Measurements from ENCODE around the gene FARP1. TPM values are rescaled to one million over a fixed set of nuclear protein-coding genes. Genes with fewer than 3 reads are reported as not detected.

FARP1 gene
- total RNA-seq, 1 donor from 2014 or later: 110 TPM

DNA sequence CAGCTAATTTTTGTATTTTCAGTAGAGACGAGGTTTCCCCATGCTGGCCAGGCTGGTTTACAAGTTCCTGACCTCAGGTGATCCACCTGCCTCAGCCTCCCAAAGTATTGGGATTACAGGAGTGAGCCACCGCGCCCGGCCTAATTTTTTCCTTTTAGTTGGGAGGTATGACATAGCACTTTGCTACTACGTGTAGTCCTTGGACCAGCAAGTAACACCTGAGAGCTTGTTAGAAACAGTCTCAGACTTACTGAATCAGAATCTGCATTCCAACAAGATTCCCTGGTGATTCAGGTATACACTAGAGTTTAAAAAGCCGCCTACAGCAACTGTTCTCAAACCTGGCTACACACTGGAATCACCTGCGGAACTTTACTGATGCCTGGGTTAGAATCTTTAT is 1.8 kb upstream of the FARP1 start:
- TF ChIP-seq, protein P1, sequence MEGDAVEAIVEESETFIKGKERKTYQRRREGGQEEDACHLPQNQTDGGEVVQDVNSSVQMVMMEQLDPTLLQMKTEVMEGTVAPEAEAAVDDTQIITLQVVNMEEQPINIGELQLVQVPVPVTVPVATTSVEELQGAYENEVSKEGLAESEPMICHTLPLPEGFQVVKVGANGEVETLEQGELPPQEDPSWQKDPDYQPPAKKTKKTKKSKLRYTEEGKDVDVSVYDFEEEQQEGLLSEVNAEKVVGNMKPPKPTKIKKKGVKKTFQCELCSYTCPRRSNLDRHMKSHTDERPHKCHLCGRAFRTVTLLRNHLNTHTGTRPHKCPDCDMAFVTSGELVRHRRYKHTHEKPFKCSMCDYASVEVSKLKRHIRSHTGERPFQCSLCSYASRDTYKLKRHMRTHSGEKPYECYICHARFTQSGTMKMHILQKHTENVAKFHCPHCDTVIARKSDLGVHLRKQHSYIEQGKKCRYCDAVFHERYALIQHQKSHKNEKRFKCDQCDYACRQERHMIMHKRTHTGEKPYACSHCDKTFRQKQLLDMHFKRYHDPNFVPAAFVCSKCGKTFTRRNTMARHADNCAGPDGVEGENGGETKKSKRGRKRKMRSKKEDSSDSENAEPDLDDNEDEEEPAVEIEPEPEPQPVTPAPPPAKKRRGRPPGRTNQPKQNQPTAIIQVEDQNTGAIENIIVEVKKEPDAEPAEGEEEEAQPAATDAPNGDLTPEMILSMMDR (IDR thresholded peaks at IDR 0.05): no peak
- Histone ChIP-seq H3K27me3 (ENCODE audit: low read depth) (no peaks in the 10 kb centered on the region), H3K27ac (no peak overlapping the region), H3K36me3 (no peaks in the 10 kb centered on the region), H3K4me1 (peaks cover 18% of the 10 kb centered on the region), H3K4me3 (no peak overlapping the region), H3K9me3 (no peaks in the 10 kb centered on the region)
- ATAC-seq: no peak
- intact Hi-C loops (cut with DNase I): no loop called here
- no peak for DNase-seq

DNA sequence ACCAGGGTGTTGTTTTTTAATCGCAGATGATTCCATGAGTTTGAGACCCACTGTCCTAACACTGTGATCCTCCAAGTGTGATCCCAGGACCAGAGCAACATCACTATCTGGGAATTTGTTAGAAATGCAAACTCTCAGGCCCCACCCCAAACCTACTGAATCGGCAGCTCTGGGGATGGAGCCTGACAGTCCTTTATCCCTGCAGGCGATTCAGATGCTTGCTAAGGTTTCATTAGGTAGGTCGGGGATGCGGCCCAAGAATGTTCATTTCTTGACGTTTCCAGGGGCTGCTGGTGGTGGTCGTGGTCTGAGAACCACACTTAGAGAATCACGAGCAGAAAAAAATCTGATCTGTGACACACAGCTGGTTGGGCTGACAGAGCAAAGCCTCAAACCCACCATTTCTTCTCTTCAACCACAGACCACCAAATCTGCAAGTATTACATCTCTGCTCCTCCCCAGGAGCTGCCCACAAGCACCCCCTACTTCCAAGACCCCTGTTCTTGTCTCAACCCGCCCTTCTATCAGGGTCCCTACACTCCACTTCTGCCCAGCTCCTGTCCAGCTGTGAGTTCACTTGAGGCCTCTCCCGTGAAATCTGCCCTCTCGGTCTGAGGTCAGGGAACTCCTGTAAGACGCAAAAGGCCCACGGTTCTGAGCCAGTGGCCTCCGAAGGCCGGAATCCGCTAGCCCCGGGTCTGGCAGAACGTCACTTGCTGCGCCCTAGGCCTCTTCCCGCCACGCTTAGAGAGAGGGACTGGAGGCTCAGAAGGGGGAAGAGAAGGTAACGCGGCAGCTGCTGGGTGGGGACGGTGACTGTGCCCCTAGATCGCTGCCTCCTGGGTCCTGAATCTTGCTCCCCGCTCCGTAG is 1.1 kb upstream of the FARP1 start:
- TF ChIP-seq, protein P1 (IDR thresholded peaks at IDR 0.05): no peak

DNA sequence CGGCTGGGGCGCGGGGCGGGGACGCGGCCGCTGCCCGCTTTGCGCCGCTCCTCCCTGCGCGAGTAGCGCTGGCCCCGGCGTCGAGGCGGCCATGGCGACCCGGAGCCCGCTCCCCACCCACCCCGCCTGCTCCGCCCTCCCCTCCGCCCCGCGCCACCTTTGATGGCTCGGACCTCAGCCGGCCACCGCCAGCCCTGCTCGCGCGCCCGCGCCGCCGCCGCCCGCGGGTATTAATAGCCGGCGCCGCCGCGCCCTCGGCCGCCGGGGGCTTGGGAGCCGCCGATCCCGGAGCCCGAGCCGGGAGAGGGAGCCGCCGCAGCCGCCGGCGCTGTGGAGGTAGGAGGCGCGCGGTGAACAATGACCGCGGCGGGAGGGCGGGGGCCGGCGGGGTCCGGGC is 261 bp downstream of the FARP1 start:
- intact Hi-C loops (cut with DNase I): no loop called here
- ATAC-seq (peak in 1 of 2 donors; percentile 53), DNase-seq (peak; percentile 71)
- TF ChIP-seq, protein P1 (IDR thresholded peaks at IDR 0.05): no peak
- Histone ChIP-seq H3K36me3 (no peaks in the 10 kb centered on the region), H3K4me1 (peaks cover 19% of the 10 kb centered on the region), H3K4me3 (peak overlapping the region; percentile 63), H3K27me3 (ENCODE audit: low read depth) (no peaks in the 10 kb centered on the region), H3K27ac (peak overlapping the region; percentile 76), H3K9me3 (no peaks in the 10 kb centered on the region)

More for the DNA sequence above, 1.1 kb upstream of the FARP1 start:
- Histone ChIP-seq H3K27ac (peak overlapping the region; percentile 83), H3K4me1 (peaks cover 19% of the 10 kb centered on the region), H3K36me3 (no peaks in the 10 kb centered on the region), H3K27me3 (ENCODE audit: low read depth) (no peaks in the 10 kb centered on the region), H3K9me3 (no peaks in the 10 kb centered on the region), H3K4me3 (peak overlapping the region; percentile 72)
- DNase-seq: peak; percentile 58
- ATAC-seq: peak; percentile 29 to 44
- intact Hi-C loops (cut with DNase I): no loop called here

DNA sequence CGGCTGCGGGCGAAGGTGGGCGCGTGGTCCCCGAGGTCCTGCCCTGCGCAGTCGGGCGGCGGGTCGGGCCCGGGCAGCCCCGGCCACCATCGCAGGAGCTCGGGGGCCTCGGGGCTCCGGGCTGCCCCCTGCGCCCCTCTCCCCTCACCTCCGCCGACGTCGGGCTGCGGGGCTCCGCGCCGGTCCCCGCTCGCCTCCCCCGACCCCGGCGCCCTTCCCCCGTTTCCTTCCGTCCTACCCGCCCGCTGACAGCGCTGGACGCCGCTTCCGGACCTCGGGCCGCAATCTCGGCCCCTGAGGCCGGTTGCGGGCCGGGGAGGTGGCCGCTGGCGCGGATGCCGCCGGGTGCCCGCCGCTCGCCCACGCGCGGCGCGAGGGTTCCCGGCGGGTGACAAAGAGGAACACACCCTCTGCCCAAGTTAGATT is 720 bp downstream of the FARP1 start:
- H3K4me1 ChIP-seq: peaks cover 19% of the 10 kb centered on the region
- H3K27ac ChIP-seq: peak overlapping the region; percentile 76
- peak overlapping the region; percentile 63 for H3K4me3 ChIP-seq
- DNase-seq (peak; percentile 56), ATAC-seq (peak; percentile 3 to 32)
- intact Hi-C loops (cut with DNase I): no loop called here
- no peaks in the 10 kb centered on the region for H3K9me3 ChIP-seq
- no peaks in the 10 kb centered on the region for H3K27me3 ChIP-seq (ENCODE audit: low read depth)
- no peaks in the 10 kb centered on the region for H3K36me3 ChIP-seq
- TF ChIP-seq, protein P1 (IDR thresholded peaks at IDR 0.05): no peak

DNA sequence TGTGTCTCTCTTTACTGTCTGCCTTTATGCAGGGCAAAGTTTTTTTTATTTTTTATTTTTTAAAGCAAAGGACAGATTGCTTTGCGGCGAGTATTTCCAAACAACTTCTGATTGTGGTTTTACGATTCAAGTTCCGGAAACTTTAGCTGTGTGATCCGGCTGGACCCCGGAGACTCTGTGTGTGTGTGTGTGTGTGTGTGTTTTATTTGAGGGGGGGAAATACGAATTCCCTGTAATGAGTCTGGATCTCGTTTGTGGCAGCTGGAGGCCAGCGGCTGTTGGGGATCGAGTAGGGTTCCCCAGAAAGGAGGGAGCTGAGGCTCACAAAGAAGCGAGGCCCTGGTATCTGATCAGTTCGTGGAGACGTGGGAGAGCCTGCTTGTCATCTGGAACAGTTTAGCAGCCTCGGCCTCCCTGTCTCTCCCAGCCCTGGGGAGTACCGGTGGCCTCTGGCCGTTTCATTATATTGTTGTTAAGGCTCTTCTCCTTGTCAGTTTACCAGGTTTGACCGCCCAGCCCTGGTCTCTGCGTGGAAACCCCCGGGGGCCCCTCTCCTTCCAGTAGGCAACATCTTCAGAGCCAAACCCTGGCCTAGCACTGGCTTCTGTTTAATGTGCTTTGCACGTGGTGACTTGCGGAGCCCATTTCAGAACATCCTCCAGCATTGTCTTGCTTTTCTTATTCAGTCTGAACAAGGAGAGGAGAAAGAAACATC is 1.3 kb downstream of the FARP1 start:
- peak overlapping the region; percentile 76 for H3K27ac ChIP-seq
- peak overlapping the region; percentile 63 for H3K4me3 ChIP-seq
- DNase-seq: no peak
- intact Hi-C loops (cut with DNase I): no loop called here
- H3K36me3 ChIP-seq: no peaks in the 10 kb centered on the region
- H3K4me1 ChIP-seq: peaks cover 19% of the 10 kb centered on the region
- H3K9me3 ChIP-seq: no peaks in the 10 kb centered on the region
- TF ChIP-seq, protein P1 (IDR thresholded peaks at IDR 0.05): no peak
- ATAC-seq: no peak
- H3K27me3 ChIP-seq (ENCODE audit: low read depth): no peaks in the 10 kb centered on the region

Measured in lower lobe of right lung (tissue), 2 donors.